Activated CD8-positive, alpha-beta memory T cell treated with anti-CD3 and anti-CD28 coated beads for 36 hours (primary cell): ENCODE results near the gene SEPTIN5. TPM values are rescaled to one million over a fixed set of nuclear protein-coding genes. Genes with fewer than 3 reads are reported as not detected.

Experiments
- CTCF ChIA-PET: fragments of 350-600 bp; sonication (Branson Sonifier 250); formaldehyde crosslinking; loops from one replicate; lab custom pipeline; 2021; ENCODE audit warnings: antibody characterized with exemption; lab: Charles Lee
- POLR2A ChIA-PET: fragments of 350-600 bp; sonication (Branson Sonifier 250); formaldehyde crosslinking; loops from one replicate; lab custom pipeline; 2021; ENCODE audit warnings: antibody characterized with exemption; lab: Charles Lee
- total RNA-seq, 2 experiments: library from RNA; stranded (reverse); gene quantifications; one replicate each; pipeline ENCODE4 v1.2.3, GENCODE V29; 2021

SEPTIN5 gene
- total RNA-seq, 2 experiments from 2014 or later = 0.38 to 0.86 TPM

GRCh38 chr22:19751497-19752245, 37.4 kb downstream of the SEPTIN5 start:
- ChIA-PET CTCF (interaction anchor here (0.6 to 1.3 kb wide), 3 partner anchors 21 to 443 kb away, joined by 4 to 5 read pairs (median 5); no protein-coding TSS in a partner anchor), POLR2A (no interaction called here)

GRCh38 chr22:19753090-19753842, 39.0 kb downstream of the SEPTIN5 start:
- CTCF ChIA-PET = interaction anchor here (1.5 kb wide), 1 partner anchor 157 kb away, joined by 4 read pairs; no protein-coding TSS in a partner anchor
- POLR2A ChIA-PET = no interaction called here

- CTCF ChIA-PET = interaction anchor here (1.5 kb wide), 1 partner anchor 156 kb away, joined by 4 read pairs; no protein-coding TSS in a partner anchor
- POLR2A ChIA-PET = no interaction called here
Measured at GRCh38 chr22:19753996-19754700, 39.8 kb downstream of the SEPTIN5 start.

- CTCF ChIA-PET = interaction anchor here (1.5 kb wide), 1 partner anchor 155 kb away, joined by 4 read pairs; no protein-coding TSS in a partner anchor
- POLR2A ChIA-PET = no interaction called here
Measured at GRCh38 chr22:19754701-19755144, 40.4 kb downstream of the SEPTIN5 start.

- CTCF ChIA-PET = interaction anchor here (1.2 kb wide), 1 partner anchor 94 kb away, joined by 4 read pairs; no protein-coding TSS in a partner anchor
- POLR2A ChIA-PET = no interaction called here
Measured at GRCh38 chr22:19755145-19755710, 40.9 kb downstream of the SEPTIN5 start.

GRCh38 chr22:19755722-19756287, 41.5 kb downstream of the SEPTIN5 start:
- ChIA-PET POLR2A (no interaction called here), CTCF (interaction anchor here (0.9 to 1.2 kb wide), 4 partner anchors 25 to 154 kb away, joined by 3 to 6 read pairs (median 4); no protein-coding TSS in a partner anchor)

- POLR2A ChIA-PET = no interaction called here
- CTCF ChIA-PET = interaction anchor here (0.9 to 1.2 kb wide), 4 partner anchors 26 to 153 kb away, joined by 3 to 6 read pairs (median 4); no protein-coding TSS in a partner anchor
Measured at GRCh38 chr22:19756288-19757128, 42.2 kb downstream of the SEPTIN5 start.

GRCh38 chr22:19757140-19757984, 43.1 kb downstream of the SEPTIN5 start:
- CTCF ChIA-PET = interaction anchor here (0.9 kb wide), 2 partner anchors 134 to 153 kb away, joined by 3 to 6 read pairs; no protein-coding TSS in a partner anchor
- POLR2A ChIA-PET = no interaction called here

- ChIA-PET CTCF (no interaction called here), POLR2A (no interaction called here)
Measured at GRCh38 chr22:19757985-19758895, 43.9 kb downstream of the SEPTIN5 start.

GRCh38 chr22:19758896-19759426, 44.7 kb downstream of the SEPTIN5 start:
- POLR2A ChIA-PET = no interaction called here
- CTCF ChIA-PET = no interaction called here

- CTCF ChIA-PET = interaction anchor here (0.7 kb wide), 1 partner anchor 151 kb away, joined by 3 read pairs; no protein-coding TSS in a partner anchor
- POLR2A ChIA-PET = no interaction called here
Measured at GRCh38 chr22:19759427-19760057, 45.2 kb downstream of the SEPTIN5 start.

- ChIA-PET POLR2A (no interaction called here), CTCF (interaction anchor here (0.7 kb wide), 1 partner anchor 150 kb away, joined by 3 read pairs; no protein-coding TSS in a partner anchor)
Measured at GRCh38 chr22:19760058-19760950, 46.0 kb downstream of the SEPTIN5 start, which contains the start of gene TBX1. TBX1 (plus strand) TSS chr22:19760778; CDS start chr22:19760844, 66 bp downstream.

GRCh38 chr22:19760951-19761724, 46.8 kb downstream of the SEPTIN5 start:
- ChIA-PET CTCF (interaction anchor here (1.6 kb wide), 1 partner anchor 31 kb away, joined by 4 read pairs; no protein-coding TSS in a partner anchor), POLR2A (no interaction called here)
